Tracheal epithelial cell (primary cell): ENCODE results near the gene GLYAT. TPM values are rescaled to one million over a fixed set of nuclear protein-coding genes. Genes with fewer than 3 reads are reported as not detected.

Source experiments
- total RNA-seq: library from RNA; depleted of rRNA; stranded (reverse); fragments of >200 nt; gene quantifications from 2 replicates; pipeline ENCODE4 v1.2.1, GENCODE V29; 2014

GLYAT gene
- total RNA-seq: not detected in 2 replicates

GRCh38 chr11:58731819-58732218, at the start of gene GLYAT:
Gene GLYAT (minus strand): TSS chr11:58731943. CDS start chr11:58724496, 7,447 bp downstream.

Other genes with a start within 250 kb of the GLYAT start
- gene OR5B21, start 223.8 kb downstream of the GLYAT start, total RNA-seq: not detected in 2 replicates
- 2.1 and 7.2 TPM in 2 replicates for gene LPXN, start 156.1 kb downstream of the GLYAT start, total RNA-seq
- 47.2 and 49.2 TPM in 2 replicates for gene ZFP91, start 152.9 kb downstream of the GLYAT start, total RNA-seq
- 0.48 and 2.1 TPM in 2 replicates for gene CNTF, start 109.3 kb downstream of the GLYAT start, total RNA-seq
- 0.24 TPM in 1 of 2 replicates, not detected in the other for gene GLYATL2, start 112.8 kb upstream of the GLYAT start, total RNA-seq
- under 0.01 and 0.24 TPM in 2 replicates for gene GLYATL1, start 207.5 kb upstream of the GLYAT start, total RNA-seq